IPS DF 19.7 (cell line): ENCODE measurements around the gene OPRPN.

Experiments used
- DNase-seq: peaks from one replicate; pipeline ENCODE4 v3.0.0-alpha.2; 2013; ENCODE audit warnings: low read depth, low spot score

Gene OPRPN

DNA sequence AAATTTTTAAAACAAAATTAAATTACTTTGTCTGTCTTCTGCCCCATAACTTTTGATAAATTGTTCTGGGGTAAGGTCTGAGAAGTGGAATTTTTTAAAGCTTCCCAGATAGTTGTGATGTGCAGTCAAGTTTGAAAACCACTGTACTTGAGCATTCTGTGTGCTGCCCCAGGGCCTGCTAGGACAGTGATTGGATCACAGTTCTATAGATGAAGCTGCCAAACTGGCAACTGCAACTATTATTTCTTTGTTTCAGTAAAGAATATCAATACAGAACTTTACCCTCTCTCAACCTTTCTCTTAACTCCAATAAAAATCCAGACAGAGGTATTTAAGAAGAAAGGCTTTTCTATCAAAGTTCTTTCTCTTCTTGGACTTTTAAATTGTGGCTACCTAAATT lies at the start of gene OPRPN:
OPRPN (plus strand) TSS at position 361 of the 400 bp plus-strand sequence. CDS start 1,346 bp downstream, outside the sequence.
- no peak for DNase-seq

DNA sequence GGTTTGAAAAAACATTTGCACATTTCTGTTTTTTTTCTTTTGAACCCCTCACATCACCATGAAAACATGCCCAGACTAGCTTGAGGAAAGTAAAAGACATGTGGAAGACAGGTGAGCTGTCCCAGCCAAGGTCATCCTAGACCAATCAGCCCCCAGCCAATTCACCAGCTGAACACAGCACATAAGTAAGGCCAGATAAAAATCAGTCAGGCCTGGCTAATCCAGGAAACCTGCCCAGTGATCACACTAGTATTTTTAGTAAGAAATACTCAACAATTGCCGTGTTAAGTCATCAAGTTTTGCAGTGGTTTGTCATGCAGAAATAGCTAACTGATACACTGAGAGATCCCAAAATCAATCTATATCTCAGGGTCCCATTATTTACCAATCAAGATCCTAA lies 41.6 kb upstream of the OPRPN start:
- DNase-seq: no peak

DNA sequence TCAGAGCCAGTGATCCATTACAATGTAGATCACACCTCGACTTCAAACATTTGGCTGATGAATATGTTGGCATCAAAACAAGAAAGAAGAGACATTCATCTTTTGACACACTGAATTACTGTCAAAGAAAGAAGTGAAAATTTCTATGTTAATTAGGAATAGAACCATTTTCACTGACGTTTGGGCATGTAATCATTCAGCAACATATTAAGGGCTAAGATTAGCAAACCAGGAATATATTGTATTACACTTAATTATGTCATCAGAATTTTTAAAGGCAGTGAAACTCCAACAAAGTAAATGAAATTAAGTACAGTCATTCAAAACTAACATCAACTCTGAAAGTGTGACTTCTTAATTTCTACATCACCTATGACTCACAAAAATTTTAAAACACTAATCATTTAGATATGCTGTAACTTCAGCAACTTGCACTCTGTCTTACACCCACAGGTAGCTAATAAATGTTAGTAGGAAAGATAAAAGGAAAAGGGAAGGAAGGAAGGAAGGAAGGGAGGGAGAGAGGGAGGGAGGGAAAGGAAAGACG lies 38.6 kb upstream of the OPRPN start:
- DNase-seq: no peak

DNA sequence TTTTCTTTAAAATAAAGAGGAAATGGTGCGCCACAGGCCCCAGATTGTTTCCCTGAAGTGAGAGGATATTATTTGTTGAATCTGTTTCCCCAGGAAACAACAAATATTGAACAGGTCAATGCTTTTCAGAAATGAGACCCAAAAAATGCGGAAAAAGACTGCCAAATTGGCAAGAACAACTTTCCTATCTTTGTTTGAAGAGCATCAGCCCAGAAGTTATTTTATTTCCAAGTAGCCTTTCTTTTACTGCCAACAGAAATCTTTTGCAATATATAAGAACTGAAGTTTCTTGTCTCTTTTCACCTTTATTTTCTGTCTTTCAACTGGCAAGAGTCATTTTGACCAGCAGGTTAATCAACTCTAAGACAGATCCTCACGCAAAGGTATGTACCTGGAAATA lies 37.3 kb upstream of the OPRPN start, which contains the start of gene SMR3A:
SMR3A (plus strand) TSS at position 301 of the 400 bp plus-strand sequence. CDS start 1,356 bp downstream, outside the sequence.
- no peak for DNase-seq

DNA sequence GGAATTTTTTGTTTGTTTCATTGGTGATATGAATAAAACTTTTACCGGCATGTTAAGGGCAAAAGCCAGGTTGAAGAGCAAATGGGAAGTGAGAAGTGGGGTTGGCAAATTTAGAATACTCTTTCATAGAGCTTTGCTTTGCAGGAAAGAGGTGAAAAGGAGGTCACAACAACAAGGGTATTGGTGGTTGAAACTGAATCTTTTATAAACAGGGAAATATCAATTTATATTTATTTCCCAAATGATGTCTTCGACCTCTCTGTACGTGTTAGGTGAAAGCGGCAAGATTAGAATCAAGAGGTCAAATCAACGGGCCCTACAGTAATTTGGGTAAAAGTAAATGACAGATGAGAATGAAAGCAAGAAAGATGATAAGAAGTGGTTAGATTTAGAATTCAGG lies 33.7 kb upstream of the OPRPN start:
- DNase-seq: no peak

GRCh38 chr4:70365479-70365878 lies 32.3 kb upstream of the OPRPN start:
- no peak for DNase-seq

- DNase-seq: no peak
Observed at GRCh38 chr4:70367813-70368212, 29.9 kb upstream of the OPRPN start.

GRCh38 chr4:70371987-70372386 lies 25.8 kb upstream of the OPRPN start:
- no peak for DNase-seq

GRCh38 chr4:70372760-70373159 lies 25.0 kb upstream of the OPRPN start:
- no peak for DNase-seq

DNA sequence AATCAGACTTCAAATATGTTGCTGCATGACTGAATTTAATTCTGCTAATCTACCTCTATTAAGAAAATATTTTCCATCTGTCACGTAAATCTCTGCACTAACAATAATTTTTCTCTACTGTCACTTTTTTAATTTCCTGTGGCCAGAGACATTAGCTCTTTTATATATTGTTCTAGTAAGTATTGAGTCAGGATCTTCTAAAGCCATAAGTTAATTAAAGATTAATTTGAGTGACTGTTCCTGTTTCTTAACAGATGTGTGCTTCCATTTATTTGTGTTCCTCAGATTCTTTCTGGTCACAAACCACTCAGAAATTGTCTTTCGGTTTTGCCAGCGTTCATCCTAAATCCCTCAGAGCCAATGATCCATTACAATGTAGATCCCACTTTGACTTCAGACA lies 17.2 kb upstream of the OPRPN start:
- no peak for DNase-seq

GRCh38 chr4:70382691-70383181 lies 15.0 kb upstream of the OPRPN start, which contains the start of gene SMR3B:
TSS of gene SMR3B (plus strand) at chr4:70383131. CDS start at chr4:70384511, 1,380 bp downstream.
- DNase-seq: no peak

- no peak for DNase-seq
Observed at GRCh38 chr4:70392057-70392776, 5.5 kb upstream of the OPRPN start.

DNA sequence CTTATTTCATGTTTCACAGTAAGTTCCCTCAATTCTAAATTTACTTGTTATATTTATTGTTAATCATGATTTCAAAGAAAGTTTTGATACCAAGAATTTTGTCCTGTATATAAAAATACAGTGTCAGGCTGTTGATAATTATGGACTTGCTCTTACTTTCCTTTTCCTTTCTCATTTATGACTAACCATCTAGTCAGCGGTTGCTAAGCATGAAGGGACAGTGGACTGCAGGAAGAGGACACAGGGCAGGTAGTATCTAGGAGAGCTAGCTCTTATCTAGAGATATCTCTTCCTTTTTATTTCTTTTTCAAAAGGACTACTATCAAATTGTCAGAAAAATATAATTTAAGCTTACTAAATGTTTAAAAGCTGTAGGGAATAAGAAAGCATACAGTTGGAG lies 1.6 kb downstream of the OPRPN start:
- DNase-seq: no peak

DNA sequence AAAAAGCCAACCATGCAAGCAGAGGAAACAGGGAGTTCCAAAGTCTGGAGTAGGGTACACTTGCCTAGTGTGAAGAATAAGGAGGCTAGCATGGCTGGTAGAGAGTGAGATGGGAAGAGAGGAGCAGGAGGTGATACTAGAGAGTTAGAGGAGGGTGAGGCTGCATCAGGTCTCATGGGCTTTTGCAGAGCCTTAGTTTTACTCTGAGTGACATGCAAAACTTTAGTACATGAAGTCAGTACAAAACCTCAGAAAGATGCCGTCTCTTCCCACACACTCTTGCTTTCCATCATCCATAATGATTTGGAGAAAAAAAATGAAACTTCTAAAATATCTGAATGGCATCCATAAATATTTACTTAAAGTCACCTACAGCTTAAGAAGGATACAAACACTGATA lies 5.0 kb downstream of the OPRPN start:
- no peak for DNase-seq

DNA sequence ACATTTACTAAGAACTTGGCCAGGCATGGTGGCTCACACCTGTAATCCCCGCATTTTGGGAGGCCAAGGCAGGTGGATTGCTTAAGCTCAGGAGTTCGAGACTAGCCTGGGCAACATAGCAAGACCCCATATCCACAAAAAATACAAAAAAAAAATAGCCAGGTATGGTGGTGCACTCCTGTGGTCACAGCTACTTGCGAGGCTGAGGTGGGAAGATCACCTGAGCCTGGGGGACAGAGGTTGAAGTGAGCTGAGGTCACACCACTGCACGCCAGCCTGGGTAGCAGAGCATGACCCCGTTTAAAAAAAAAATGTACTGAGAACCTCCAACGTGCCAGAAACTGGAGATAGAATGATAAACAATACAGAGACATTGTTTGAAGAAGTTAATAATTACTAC lies 8.0 kb downstream of the OPRPN start:
- no peak for DNase-seq

GRCh38 chr4:70425306-70425705 lies 27.6 kb downstream of the OPRPN start:
- no peak for DNase-seq

- no peak for DNase-seq
Observed at GRCh38 chr4:70426789-70427188, 29.0 kb downstream of the OPRPN start.

DNA sequence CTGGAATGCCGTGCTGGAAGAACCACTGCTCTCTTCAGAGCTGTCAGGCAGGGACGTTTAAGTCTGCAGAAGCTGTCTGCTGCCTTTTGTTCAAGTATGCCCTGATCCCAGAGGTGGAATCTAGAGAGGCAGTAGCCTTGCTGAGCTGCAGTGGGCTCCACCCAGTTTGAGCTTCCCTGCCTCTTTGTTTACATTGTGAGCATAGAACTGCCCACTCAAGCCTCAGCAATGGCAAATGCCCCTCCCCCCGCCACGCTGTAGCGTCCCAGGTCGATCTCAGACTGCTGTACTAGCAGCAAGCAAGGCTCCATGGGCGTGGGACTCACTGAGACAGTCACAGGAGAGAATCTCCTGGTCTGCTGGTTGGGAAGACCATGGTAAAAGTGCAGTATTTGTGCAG lies 39.5 kb downstream of the OPRPN start:
- no peak for DNase-seq

- no peak for DNase-seq
Observed at GRCh38 chr4:70442474-70442873, 44.7 kb downstream of the OPRPN start.

GRCh38 chr4:70443329-70443728 lies 45.6 kb downstream of the OPRPN start:
- no peak for DNase-seq

- DNase-seq: no peak
Observed at GRCh38 chr4:70449220-70449619, 51.5 kb downstream of the OPRPN start.

GRCh38 chr4:70452946-70453345 lies 55.2 kb downstream of the OPRPN start:
- DNase-seq: no peak
